HK-2 (cell line): Measurements from ENCODE around the gene GTF2H4.

Source experiments
- DNase-seq: peaks from one replicate; pipeline ENCODE4 v3.0.0-alpha.2; 2018; ENCODE audit not compliant: unreplicated experiment

The GTF2H4 gene

DNA sequence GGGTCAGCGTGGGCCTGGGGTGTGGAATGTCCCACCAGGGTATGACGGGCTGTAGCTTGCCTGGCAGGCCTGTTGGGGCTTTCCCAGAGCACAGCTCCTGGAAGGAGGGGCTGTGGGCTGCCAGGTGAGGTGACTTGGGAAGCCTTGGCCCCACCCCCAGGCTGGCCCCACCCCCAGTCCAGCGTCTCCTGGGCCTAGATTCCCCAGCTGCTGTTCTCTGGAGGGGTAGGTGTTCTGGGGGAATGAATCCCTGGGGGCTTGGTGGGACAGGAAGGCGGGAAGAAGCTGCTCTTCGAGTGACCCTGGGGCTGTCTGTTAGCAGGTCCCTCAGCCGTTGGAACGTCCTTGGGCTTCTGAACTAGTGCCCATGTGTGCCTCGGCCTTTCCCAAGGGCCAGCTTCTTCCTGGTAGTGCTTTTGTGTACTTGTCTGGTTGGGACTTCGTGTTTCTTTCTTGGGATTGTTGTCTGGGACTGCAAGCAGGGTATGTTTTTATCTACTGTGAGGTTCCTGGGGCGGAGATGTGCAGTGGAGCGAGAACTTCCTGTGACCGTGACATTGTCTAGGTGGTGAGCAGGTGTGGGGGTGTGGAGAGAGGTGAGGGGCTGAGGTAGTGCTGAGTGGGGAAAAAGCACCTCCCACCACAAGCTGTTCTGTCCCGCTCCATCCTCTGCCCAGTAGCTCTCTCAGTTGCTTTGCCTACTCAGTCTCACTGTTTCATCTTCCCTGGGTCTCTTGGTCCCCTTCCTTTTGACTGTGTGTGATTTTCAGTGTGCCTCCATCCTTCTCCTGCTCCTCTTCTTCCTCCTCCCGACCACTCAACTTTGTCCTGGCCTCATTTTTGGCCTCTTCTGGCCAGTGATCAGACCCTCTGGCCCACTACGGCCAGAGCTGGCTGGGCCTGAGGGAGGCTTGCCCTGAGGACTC lies 25.0 kb upstream of the GTF2H4 start:
- peak; percentile 67 for DNase-seq

DNA sequence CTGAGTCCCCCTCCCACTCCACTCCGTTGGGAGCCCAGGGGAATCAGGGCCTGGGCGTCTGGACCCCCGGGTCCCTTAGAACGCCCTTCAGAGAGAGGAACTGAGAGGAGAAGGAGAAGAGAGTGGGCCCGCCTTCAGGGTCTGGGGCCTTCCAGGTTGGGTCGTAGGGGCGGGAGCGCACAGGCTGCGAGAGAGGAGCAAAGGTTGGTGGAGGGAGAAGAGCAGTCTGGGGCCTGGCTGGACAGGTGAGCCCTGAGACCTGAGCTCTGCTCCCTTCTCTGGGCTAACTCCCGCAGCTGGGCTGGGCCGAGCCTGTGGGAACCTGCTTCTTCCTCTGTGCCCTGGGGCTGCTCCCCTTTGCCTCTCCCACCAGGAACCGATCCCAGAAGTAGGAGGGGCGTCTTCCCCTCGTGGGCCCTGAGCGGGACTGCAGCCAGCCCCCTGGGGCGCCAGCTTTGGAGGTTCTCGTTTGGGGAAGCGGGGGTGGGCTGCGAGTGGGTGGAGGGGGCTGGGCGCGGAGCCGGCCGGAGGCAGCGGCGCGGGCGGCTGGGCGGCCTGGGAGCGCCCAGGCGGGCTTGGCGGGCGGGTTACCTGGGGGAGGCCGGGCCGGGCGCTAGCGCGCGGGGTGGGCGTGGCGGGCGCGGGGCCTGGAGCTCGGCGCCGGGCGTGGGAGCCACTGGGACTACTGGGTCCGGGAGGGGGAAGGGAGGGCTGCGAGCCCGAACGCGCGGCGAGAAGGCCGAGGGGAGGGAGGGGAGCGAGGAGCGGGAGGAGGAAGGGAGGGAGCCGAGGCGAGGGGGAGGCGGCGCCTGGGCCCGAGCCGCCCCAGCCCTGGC lies 24.1 kb upstream of the GTF2H4 start, which contains the start of gene DDR1:
Gene DDR1 (plus strand): TSS at position 835 of the 836 bp plus-strand sequence. CDS start 4,211 bp downstream, outside the sequence.
- DNase-seq, result peak; percentile 78

DNA sequence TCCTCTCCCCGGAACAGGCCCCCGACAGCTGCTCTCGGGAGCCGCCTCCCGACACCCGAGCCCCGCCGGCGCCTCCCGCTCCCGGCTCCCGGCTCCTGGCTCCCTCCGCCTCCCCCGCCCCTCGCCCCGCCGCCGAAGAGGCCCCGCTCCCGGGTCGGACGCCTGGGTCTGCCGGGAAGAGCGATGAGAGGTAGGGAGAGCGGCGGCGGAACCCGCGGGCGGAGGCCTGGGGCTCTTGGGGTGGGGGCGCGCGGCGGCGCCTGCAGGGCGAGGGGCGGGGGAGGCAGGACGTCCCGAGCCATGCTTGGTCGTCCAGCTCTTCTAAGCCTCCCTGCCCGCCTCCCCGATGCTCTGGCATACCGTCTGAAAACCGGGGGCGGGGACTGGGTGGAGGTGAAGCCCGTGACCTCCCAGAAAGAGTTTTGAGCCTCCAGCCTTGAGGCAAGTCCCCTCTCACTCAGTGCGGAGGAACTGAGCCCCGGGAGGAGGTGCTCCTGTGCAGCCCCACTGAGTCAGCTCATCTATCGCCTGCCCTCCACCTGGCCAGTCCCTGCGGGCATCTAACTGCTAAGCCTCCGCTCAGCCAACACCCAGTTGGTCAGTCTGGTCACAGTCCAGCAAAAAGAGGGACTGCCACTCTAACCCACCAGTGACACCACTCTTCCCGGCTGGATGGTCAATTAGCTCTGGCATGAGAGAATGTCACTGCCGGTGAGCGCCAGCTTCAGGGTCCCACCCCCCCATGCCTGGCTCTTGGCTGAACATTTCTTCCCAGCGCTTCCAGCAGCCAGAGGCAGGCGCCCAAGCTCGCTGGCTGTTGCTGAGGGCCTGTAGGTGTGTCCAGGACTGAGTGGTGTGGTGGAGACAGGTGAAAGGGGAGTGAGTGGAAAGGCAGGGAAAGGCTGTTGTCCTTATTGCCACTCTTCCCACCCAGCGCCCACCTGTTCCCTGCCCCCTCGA lies 23.2 kb upstream of the GTF2H4 start:
- DNase-seq, result peak; percentile 70

DNA sequence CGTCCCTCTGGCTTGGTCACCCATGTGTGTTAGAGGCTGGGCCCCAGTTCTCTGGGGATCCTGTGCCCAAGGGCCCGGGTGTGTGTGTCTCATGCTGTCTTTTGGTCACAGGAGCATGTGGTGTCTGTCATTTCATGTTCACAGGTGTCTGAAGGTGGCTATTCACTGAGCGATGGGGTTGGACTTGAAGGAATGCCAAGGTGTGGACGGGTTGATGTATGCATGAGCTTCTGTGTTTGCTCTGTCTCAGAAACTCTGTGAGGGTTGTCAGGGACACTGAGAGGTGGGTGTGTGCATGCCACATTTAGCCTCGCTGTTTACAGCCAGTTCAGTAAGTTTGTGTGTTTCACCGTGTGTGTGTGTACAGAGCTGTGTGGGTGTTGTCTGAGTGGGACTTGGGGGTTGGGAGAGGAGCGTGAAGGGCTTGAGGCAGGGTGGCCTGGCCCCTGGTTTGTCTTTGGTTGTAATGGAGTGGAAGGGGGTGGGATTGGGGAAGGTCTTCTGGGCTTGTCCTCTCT lies 22.5 kb upstream of the GTF2H4 start:
- DNase-seq, result peak; percentile 19

DNA sequence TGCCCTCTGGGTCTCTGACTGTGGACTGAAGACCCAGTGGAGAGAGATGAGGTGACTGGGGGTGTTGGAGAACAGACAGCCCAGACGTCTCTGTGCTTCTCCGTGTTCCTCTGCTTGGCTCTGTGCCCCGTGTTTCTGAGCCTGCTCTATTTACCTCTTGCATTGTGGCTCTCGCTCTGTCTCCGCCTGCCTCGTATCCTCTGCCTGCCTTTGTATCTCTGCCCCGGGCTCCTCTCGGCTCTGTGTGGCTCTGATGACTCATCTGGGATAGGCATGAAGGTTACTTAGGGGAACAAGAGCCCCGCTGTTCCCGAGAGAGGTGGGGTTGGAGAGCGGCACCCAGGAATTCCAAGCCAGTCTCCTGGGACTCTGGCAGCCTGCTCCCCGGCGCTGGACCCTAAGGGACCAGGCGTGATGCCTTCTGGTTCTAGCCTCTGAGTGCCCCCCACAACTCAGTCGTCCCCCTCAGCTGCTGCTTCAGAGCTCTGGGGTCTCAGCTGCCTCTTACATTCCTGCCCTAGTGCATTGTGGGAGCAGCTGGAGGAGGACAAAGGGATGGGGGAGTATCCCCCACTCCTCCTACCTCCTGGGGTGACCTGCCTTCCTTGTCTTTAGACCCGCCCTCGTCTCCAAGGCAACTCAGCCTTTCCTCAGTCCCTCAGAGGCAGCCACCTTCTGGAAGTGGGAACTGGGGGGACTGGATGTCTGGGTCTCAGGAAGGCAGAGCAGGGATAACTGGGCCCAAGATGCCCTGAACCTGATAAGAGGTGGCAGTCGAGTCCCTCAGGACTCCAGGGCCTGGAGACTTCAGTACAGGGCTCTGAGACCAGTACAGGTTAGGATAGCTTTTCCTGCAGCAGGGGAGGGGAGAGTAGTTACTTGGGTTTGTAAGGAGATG lies 21.8 kb upstream of the GTF2H4 start:
- DNase-seq, result peak; percentile 71

DNA sequence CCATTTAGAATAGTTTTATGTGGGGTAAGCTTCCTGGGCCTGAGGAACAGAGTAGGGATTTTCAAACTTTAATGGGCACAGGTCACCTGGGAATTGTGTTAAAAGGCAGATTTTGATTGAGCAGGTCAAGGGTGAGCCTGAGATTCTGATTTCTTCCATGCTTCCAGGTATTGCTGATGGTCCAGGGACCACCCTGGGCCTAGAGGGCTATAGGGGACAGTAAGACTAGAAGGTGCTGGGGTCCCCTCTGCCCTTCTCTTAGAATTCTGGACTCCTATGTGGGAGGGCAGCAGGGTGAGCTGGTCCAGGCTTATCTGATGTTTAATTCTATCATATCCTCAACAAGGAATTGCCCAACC lies 21.1 kb upstream of the GTF2H4 start:
- no peak for DNase-seq

DNA sequence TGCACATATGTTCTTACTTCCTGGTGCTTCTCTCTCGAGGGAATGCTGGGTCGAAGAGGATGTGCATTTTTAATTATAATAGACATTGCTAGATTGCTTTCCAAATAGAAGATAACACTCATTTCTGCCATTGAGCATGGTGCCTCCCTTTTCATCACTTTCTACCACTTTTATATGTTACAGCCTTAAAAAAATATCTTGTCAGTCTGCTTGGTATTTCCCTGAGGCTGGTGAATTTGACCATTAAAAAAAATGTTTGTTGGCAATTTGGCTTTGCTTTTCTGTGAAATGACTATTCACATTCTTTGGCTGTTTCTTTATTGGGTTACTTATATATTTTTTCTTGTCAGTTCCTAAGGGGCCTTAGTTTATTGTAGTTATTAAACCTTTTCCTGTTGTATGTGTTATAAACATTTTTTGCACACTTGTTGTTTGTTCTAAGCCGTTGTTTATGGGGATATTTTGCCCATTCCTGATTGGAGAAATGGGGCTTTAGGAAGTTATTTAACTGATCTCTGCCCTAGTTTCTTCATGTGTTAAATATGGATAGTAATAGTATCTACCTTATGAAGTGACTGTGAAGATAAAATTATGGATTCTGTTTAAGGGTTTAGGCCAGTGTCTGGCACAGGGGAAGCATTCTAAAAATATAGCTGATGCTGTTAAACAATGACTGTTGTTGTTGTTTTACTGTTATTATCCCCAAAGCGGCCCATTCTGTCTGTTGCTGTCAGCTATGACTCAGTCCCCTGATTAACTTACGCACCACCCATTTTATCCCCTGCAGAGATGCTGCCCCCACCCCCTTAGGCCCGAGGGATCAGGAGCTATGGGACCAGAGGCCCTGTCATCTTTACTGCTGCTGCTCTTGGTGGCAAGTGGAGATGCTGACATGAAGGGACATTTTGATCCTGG lies 19.8 kb upstream of the GTF2H4 start:
- DNase-seq, result no peak

DNA sequence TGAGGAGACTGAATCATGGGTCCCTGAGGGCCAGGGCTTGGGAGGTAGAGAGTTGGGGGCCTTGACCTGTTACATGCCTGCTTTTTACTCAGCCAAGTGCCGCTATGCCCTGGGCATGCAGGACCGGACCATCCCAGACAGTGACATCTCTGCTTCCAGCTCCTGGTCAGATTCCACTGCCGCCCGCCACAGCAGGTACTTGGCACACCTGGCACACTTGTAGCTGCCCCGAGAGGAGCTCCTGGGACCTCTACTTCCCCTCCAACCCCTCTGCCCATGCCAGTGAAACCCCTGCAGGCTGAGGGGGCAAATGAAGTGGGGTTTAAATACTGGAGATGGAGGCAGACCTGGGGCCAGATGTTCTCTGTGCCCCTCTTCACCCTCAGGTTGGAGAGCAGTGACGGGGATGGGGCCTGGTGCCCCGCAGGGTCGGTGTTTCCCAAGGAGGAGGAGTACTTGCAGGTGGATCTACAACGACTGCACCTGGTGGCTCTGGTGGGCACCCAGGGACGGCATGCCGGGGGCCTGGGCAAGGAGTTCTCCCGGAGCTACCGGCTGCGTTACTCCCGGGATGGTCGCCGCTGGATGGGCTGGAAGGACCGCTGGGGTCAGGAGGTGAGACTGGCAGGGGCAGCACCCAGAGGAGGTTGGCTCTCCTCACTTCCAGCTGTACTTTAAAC lies 19.1 kb upstream of the GTF2H4 start:
- no peak for DNase-seq

DNA sequence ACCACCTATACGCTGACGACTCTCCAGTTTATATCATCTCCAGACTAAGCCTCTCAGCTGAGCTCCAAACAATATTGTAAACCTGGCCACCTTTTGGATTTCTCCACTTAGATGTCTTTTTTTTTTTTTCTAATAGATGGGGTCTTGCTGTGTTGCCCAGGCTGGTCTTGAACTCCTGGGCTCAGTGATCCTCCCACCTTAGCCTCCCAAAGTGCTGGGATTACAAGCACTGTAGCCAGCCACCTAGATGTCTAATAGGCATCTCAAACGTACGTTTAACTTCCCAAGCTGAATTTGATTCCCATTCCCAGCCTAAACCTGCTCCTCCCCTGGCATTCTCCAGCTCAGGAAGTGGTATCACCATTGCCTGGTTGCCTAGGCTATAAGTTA lies 18.5 kb upstream of the GTF2H4 start:
- no peak for DNase-seq

DNA sequence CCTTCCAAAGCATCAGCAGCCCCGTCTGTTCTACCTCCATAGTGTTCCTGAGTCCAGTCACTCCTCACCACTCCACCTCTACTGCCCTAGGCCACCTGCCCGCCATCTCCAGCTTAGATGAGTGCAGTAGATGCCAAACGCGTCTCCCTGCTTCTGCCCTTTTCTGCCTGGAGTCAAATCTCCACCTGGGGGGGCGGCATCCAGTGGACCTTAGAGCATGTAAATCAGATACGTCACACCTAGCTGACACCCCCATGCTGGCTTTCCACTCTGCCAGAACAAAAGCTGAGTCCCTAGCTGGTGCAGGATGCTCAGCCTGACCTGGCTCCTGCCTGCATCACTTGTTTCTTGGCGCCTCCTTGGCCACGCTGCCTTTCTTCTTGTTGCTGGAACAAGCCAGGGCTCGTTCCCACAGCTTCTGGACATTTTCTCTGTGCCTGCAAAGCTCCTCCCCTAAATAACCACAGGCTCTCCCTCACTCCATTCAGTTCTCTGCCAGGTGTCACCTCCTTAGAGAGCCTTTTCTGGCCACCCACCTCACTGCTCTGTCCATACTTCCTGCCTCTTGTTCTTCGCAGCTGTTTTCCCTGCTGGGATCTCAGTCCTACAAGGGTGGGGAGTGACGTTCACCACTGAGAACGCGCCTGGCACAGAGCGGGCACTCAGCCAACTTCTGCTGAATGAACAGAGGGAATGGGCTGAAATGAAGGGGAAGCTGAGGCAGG lies 17.9 kb upstream of the GTF2H4 start:
- DNase-seq, result no peak

DNA sequence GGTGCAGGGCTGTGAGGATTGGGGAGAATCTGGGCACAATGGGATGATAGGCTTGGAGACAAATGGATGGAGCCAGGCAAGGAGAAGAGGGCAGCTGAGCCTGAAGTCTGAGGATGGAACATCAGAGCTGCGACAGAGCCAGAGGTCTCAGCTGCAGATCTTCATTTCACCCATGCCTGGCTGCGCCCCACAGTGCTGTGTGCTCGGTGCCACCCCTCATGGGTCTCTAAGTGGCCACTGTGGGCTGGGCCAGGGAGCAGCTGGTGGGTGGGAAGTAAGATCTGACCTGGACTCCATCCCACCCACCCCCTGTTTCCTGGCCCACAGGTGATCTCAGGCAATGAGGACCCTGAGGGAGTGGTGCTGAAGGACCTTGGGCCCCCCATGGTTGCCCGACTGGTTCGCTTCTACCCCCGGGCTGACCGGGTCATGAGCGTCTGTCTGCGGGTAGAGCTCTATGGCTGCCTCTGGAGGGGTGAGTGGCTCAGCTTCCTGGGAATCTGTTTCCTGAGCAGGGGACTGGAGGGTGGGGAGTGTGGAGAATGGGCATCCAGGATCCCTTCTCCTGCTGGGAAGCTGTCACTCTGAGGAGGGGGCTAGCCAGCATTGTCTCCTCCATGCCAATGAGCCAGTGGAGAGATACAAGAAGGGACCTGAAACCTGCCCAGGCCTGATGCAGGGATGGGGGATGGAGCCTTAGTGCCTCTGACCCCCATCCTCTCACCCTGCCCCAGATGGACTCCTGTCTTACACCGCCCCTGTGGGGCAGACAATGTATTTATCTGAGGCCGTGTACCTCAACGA lies 17.2 kb upstream of the GTF2H4 start:
- DNase-seq, result no peak

DNA sequence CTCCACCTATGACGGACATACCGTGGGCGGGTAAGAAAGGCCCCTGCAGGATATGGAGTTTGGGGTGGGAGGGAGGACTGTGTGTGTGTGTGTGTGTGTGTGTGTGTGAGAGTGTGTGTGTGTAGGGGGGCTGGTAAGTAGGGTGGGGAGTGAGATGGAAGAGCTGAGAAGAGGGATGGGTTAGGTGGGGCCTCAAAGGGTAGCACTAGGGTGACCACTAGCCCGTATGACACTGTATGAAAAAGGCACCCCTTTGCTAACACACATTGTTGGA lies 16.6 kb upstream of the GTF2H4 start:
- no peak for DNase-seq

DNA sequence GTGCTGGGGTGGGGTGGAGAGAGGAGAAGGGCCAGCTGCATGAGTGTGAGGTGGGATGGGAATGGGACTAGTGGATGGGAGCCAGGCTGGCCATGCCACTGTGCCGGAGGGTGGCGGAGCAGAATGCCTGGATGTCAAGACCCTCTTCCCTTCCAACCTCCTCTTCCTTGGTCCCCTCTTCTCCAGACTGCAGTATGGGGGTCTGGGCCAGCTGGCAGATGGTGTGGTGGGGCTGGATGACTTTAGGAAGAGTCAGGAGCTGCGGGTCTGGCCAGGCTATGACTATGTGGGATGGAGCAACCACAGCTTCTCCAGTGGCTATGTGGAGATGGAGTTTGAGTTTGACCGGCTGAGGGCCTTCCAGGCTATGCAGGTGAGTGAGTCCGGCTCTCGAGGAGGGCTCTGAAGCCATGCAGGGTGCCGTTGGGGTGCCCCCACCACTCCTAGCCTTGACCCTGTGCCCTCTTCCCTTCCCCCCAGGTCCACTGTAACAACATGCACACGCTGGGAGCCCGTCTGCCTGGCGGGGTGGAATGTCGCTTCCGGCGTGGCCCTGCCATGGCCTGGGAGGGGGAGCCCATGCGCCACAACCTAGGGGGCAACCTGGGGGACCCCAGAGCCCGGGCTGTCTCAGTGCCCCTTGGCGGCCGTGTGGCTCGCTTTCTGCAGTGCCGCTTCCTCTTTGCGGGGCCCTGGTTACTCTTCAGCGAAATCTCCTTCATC lies 16.0 kb upstream of the GTF2H4 start:
- DNase-seq, result no peak

DNA sequence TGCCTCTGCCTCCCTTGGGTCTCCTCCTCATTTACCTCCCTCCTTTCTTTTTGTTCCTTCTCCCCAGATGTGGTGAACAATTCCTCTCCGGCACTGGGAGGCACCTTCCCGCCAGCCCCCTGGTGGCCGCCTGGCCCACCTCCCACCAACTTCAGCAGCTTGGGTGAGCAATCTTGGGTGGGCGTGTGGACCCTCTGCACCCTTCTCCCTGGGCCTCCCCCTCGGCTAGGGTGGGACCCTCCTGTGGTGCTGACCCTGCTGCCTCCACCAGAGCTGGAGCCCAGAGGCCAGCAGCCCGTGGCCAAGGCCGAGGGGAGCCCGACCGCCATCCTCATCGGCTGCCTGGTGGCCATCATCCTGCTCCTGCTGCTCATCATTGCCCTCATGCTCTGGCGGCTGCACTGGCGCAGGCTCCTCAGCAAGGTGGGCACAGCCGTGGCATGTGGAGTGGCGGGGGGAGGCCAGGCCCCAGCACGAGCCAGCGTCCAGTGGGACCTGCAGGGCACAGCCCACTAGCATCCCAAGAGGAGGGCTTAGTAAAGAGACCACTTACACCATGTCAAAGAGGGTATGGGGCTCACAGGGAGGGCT lies 14.9 kb upstream of the GTF2H4 start:
- no peak for DNase-seq

DNA sequence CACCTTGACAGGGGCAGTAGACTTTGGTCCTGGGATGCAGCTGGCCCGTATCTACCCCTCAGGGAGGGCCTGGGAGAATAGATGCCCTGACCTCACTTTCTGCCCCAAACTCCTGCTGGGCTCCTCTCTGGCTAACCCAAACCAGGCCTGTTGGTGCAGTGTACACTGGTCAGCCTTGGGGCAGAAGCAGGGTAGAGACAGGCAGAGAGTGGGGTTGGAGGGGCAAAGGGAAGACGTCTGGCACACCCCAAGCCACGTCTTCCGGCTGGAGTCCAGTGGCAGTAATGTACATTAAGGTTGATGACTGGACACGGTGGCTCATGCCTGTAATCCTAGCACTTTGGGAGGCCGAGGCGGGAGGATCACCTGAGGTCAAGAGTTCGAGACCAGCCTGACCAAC lies 14.3 kb upstream of the GTF2H4 start:
- DNase-seq, result no peak

DNA sequence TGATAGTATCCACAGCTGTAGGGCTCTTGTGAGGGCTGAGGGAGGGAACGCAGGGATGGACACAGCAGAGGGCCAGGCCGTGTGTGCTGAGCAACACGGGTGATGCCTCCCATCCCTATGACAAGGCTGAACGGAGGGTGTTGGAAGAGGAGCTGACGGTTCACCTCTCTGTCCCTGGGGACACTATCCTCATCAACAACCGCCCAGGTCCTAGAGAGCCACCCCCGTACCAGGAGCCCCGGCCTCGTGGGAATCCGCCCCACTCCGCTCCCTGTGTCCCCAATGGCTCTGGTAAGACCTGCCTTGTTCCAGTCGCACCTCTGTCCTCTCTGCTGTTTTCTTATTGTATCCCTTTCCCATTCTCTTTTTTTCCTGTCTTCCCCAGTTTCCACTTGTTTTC lies 13.6 kb upstream of the GTF2H4 start:
- no peak for DNase-seq
